Adipocyte (in vitro differentiated cells): ENCODE measurements around the gene GCLC.

ENCODE experiments used
- DNase-seq: peaks from one replicate; pipeline ENCODE4 v3.0.0-alpha.2; 2015; ENCODE audit warnings: low read depth
- H3K27me3 ChIP-seq: replicated peaks from 2 replicates; pipeline ENCODE4 v1.7.0; 2013; ENCODE audit warnings: mild to moderate bottlenecking, low read length, moderate library complexity; ENCODE audit not compliant: control insufficient read depth, insufficient read depth
- H3K36me3 ChIP-seq: 2 replicates; pipeline ENCODE4 v1.7.0; 2013; ENCODE audit warnings: low read length, mild to moderate bottlenecking, moderate library complexity; ENCODE audit not compliant: control insufficient read depth, insufficient read depth, severe bottlenecking
- H3K4me1 ChIP-seq: 2 replicates; pipeline ENCODE4 v1.7.0; 2013; ENCODE audit warnings: mild to moderate bottlenecking, low read length, moderate library complexity; ENCODE audit not compliant: control insufficient read depth, insufficient read depth
- H3K4me3 ChIP-seq: 2 replicates; pipeline ENCODE4 v1.7.0; 2013; ENCODE audit warnings: mild to moderate bottlenecking, low read length, moderate library complexity
- H3K9ac ChIP-seq: 2 replicates; pipeline ENCODE4 v1.7.0; 2013; ENCODE audit warnings: mild to moderate bottlenecking, low read length, moderate library complexity
- H3K9me3 ChIP-seq: 2 replicates; pipeline ENCODE4 v1.7.0; 2013; ENCODE audit warnings: mild to moderate bottlenecking, low read length, moderate library complexity; ENCODE audit not compliant: control insufficient read depth

GCLC gene

DNA sequence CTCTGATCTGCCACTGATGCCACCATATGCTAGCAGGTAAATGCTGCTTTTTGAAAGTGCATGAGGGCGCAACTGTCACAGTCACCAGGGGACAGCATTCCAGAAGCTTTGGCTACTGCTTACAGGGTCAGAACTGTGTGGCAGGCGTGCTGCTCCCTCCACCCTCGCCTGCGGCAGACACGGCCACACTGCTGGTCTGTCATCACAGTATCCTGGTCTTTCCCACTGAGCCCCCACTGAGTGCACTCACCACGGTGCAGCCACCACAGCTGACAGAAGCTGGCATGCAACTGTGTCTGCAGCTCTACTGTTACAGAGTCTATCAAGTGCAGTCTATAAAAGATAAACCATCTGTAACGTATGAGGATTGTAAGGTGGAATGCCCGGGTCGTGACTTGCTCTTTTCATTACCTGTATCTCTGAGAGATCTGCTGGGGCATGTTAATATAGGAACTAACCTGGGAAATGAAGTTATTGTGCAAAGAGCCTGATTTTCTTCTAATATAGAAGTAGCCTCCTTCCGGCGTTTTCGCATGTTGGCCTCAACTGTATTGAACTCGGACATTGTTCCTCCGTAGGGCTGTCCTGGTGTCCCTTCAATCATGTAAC, 24.5 kb downstream of the GCLC start:
- H3K4me3 ChIP-seq, result no peak overlapping the region
- H3K36me3 ChIP-seq, result peaks cover 33% of the 10 kb centered on the region
- H3K4me1 ChIP-seq, result peaks cover 16% of the 10 kb centered on the region
- no peaks in the 10 kb centered on the region for H3K27me3 ChIP-seq
- no peak for DNase-seq
- no peaks in the 10 kb centered on the region for H3K9me3 ChIP-seq
- H3K9ac ChIP-seq, result no peak overlapping the region

DNA sequence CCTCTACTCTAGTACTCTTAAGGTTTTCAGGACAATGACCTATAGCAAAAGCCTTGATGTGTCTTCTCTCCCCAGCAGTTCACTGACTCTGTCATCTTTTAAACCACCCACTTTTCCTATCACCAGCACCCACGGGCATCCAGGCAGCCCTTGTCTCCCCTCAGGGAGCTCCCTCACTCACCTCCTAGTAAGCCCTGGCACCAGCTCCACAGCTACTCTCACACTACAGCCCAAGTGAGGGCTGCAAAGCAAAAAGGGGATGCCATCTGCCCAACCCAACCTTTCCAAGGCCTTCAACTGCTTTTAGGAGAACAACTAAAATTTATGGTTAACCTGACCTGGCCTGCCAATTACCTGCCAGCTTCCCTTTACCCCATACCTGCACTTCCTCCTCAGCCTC, 26.0 kb downstream of the GCLC start:
- peaks cover 48% of the 10 kb centered on the region for H3K36me3 ChIP-seq
- H3K27me3 ChIP-seq, result no peaks in the 10 kb centered on the region
- H3K9me3 ChIP-seq, result no peaks in the 10 kb centered on the region
- no peak for DNase-seq
- H3K4me1 ChIP-seq, result peaks cover 2% of the 10 kb centered on the region
- H3K4me3 ChIP-seq, result no peak overlapping the region
- H3K9ac ChIP-seq, result no peak overlapping the region

DNA sequence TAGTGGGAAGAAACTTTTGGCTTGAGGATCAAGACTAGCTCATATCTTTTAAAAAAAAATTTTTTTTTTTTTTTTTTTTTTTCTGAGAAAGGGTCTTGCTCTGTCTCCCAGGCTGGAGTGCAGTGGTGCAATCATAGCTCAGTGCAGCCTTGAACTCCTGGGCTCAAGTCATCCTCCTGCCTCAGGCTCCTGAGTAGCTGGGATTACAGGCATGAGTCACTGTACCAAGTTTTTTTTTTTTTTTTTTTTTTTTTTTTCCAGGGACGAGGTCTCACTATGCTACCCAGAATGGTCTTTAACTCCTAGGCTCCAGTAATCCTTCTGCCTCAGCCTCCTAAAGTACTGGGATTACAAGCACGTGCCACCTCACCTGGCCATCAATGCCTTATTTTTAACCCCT, 27.9 kb downstream of the GCLC start:
- Histone ChIP-seq H3K9ac (no peak overlapping the region), H3K4me3 (no peak overlapping the region), H3K9me3 (no peaks in the 10 kb centered on the region), H3K27me3 (no peaks in the 10 kb centered on the region), H3K36me3 (peaks cover 62% of the 10 kb centered on the region), H3K4me1 (no peaks in the 10 kb centered on the region)
- peak; percentile 41 for DNase-seq

DNA sequence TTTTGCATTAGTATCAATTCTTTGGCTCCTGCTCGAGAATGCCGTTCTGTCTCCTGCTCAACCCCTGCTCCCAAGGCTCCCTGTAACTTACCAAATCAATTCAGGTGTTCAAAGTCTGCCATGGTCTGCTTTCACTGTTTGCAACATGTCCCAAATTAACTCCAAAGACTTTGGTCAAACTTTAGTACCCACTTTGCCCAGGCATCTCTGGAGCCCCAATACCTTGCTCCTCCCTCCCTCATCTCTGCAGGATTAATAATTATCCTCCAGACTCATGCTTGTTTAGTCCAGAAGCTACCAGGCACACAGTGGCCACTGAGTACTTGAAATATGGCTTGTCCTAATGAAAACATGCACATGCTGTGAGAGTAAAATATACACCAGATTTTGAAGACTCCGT, 30.2 kb downstream of the GCLC start:
- Histone ChIP-seq H3K27me3 (no peaks in the 10 kb centered on the region), H3K4me3 (no peak overlapping the region), H3K4me1 (no peaks in the 10 kb centered on the region), H3K9ac (no peak overlapping the region), H3K36me3 (peaks cover 65% of the 10 kb centered on the region), H3K9me3 (no peaks in the 10 kb centered on the region)
- no peak for DNase-seq

DNA sequence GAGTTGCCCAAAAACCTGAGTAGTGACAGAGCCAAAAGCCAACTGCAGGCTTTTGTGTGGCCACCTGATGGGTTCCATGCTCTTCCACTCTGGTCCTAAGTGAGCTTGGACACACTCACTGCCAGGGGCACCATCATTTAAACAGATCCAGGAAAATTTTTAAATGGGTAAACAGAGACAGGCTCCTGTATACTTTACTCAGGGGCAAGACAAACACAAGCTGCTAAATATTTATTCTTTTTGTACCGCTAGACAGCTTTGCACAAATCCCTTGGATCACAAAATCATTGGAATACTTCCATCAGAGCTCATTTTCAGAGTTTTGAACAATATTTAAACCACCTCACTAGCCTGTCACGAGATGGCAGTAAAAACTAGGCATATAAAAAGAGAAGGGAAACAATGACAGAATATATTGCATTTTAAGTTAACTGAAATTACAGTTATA, 31.4 kb downstream of the GCLC start:
- no peak for DNase-seq
- Histone ChIP-seq H3K4me3 (no peak overlapping the region), H3K4me1 (no peaks in the 10 kb centered on the region), H3K27me3 (no peaks in the 10 kb centered on the region), H3K9me3 (no peaks in the 10 kb centered on the region), H3K36me3 (peaks cover 72% of the 10 kb centered on the region), H3K9ac (no peak overlapping the region)

DNA sequence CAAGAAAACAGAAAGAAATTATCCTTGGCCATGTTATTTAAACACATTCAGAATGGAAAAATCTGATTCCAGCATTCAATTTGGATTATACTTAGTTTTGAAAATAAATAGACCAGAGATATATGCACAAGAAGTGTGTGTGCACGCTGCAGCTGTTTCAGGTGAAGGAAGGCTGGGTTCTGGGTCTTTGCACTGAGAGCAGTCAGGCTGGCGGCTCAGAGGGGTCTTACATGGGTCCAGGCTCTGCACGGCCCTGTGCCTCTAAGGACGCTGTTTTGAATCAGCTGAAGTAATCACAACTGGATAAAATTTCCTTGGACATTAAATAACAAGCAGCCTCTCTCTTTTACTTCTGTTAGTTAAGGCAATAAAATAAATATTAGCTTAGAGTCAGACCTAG, 31.8 kb downstream of the GCLC start:
- Histone ChIP-seq H3K4me1 (no peaks in the 10 kb centered on the region), H3K9ac (no peak overlapping the region), H3K9me3 (no peaks in the 10 kb centered on the region), H3K36me3 (peaks cover 73% of the 10 kb centered on the region), H3K27me3 (no peaks in the 10 kb centered on the region), H3K4me3 (no peak overlapping the region)
- no peak for DNase-seq

DNA sequence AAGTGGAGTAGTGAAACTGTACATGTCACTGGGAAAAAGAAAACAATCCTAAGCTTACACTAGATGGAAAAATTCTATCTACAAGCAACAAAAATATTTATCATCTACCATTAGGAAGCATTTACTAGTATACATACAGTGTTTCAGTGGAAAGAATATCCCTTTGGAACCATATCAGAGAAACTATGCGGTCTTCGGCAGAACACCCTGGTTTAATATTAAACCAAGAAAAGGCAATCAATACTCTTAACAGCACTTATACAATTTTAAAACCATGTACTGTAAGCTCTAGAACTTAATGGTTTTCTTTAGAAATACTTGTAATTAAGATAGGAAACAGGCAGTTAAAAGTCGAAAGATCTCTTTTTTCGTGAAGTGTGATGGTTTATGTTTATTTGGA, 32.3 kb downstream of the GCLC start:
- Histone ChIP-seq H3K4me1 (no peaks in the 10 kb centered on the region), H3K9me3 (no peaks in the 10 kb centered on the region), H3K4me3 (no peak overlapping the region), H3K27me3 (no peaks in the 10 kb centered on the region), H3K9ac (no peak overlapping the region), H3K36me3 (peaks cover 77% of the 10 kb centered on the region)
- no peak for DNase-seq

DNA sequence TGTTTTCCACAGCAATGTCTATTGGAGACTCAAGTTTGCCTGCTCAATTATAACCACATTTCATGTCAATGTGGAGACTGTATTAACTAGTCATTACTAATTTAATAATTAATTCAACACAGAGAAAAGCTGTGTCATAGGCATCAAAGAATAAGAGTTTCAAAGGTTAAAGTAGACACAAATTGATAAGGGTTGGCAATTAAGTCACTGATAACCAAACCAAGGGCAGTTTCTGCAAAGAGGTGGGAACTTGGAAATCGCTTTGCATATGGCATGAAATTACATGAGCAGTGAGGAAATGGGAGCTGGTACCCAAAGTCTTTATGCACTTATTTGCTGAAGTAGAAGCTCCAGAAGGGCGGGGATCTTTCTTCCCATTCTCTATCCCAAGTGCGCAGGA, 34.2 kb downstream of the GCLC start:
- H3K36me3 ChIP-seq, result peaks cover 85% of the 10 kb centered on the region
- H3K4me1 ChIP-seq, result no peaks in the 10 kb centered on the region
- DNase-seq, result no peak
- H3K9me3 ChIP-seq, result no peaks in the 10 kb centered on the region
- no peaks in the 10 kb centered on the region for H3K27me3 ChIP-seq
- H3K4me3 ChIP-seq, result no peak overlapping the region
- H3K9ac ChIP-seq, result no peak overlapping the region

DNA sequence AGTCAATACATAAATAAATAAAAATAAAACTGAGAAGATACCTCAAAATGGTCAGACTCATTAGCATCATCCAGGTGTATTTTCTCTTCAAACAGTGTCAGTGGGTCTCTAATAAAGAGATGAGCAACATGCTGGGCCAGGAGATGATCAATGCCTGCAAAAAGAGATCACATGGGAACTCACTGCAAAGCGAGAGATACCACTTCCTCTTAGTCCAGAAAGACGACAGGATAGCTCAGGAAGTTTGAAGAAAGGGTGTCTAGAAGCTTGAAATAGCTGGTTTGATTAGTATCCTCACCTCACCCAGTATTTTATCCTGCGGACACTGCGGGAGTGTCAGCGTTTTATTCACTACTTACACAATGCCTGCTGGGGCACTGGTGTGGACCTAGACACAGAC, 38.0 kb downstream of the GCLC start:
- H3K36me3 ChIP-seq, result peaks cover 85% of the 10 kb centered on the region
- no peak overlapping the region for H3K4me3 ChIP-seq
- H3K4me1 ChIP-seq, result no peaks in the 10 kb centered on the region
- no peak overlapping the region for H3K9ac ChIP-seq
- no peak for DNase-seq
- no peaks in the 10 kb centered on the region for H3K9me3 ChIP-seq
- H3K27me3 ChIP-seq, result no peaks in the 10 kb centered on the region

DNA sequence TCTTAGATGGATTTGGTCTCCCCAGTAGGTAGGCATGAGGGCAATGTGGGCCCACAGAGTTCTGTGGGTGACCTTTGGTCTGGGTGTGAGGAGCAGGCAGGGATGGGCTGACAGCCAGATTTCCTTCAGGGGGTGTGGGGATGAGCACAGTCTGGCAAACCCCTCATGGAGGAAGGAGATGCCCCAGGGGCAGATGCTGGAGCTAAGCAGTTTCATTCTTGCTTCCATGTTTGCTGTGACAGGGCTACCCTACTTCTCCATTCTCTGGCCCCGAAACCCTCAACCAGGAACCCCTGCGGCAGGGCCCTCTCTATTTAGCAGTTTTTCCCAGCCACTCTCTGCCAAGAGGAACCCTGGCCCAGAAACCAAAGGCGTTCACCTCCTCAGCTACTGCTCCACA, 40.4 kb downstream of the GCLC start:
- H3K4me1 ChIP-seq, result no peaks in the 10 kb centered on the region
- H3K4me3 ChIP-seq, result no peak overlapping the region
- no peaks in the 10 kb centered on the region for H3K9me3 ChIP-seq
- H3K27me3 ChIP-seq, result no peaks in the 10 kb centered on the region
- peaks cover 90% of the 10 kb centered on the region for H3K36me3 ChIP-seq
- no peak overlapping the region for H3K9ac ChIP-seq
- no peak for DNase-seq

DNA sequence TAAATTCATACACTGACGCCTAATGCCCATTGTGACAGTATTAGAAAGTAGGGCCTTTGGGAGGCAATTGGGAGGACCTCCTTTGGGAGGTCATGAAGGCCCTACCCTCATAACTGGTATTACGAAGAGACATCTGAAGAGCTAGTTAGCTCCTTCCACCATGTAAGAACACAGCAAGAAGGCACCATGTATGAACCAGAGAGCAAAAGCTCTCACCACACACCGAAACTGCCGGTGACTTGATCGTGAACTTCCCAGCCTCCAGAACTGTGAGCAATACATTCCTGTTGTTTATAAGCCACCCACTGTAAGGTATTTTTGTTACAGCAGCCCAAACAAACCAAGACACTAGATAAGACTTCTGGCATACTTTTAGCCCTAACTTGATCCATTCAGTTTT, 41.8 kb downstream of the GCLC start:
- Histone ChIP-seq H3K9me3 (no peaks in the 10 kb centered on the region), H3K27me3 (no peaks in the 10 kb centered on the region), H3K36me3 (peaks cover 93% of the 10 kb centered on the region), H3K4me1 (no peaks in the 10 kb centered on the region), H3K9ac (no peak overlapping the region), H3K4me3 (no peak overlapping the region)
- DNase-seq, result no peak

DNA sequence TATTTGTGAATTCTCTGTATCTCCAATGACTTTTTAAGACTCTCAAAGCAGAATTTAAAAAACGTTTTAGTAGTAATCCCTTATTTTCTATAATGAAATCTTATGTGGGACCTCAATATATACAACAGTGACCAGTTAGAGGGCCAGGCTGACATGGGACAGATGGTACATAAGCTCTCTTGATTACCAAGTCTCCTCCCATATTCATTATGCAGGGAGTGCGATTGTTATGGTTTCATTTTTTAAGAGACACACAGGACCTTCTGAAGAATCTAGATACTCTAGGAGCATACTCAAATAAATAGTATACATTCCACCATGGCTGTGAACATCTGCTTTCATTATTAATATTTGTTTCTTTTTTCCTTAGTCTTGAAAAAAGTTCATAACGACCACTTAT, 43.5 kb downstream of the GCLC start:
- Histone ChIP-seq H3K4me3 (no peak overlapping the region), H3K9me3 (no peaks in the 10 kb centered on the region), H3K27me3 (no peaks in the 10 kb centered on the region), H3K9ac (no peak overlapping the region), H3K36me3 (peaks cover 84% of the 10 kb centered on the region), H3K4me1 (peaks cover 10% of the 10 kb centered on the region)
- no peak for DNase-seq
